HG02884 (cell line): ENCODE data around the gene KLK12.

Source experiments
- ATAC-seq: cut with Tn5 transposase; IDR thresholded peaks from one replicate; pipeline ENCODE4 v1.9.1; 2021; ENCODE audit warnings: mild to moderate bottlenecking, moderate library complexity; ENCODE audit not compliant: unreplicated experiment

Gene KLK12

DNA sequence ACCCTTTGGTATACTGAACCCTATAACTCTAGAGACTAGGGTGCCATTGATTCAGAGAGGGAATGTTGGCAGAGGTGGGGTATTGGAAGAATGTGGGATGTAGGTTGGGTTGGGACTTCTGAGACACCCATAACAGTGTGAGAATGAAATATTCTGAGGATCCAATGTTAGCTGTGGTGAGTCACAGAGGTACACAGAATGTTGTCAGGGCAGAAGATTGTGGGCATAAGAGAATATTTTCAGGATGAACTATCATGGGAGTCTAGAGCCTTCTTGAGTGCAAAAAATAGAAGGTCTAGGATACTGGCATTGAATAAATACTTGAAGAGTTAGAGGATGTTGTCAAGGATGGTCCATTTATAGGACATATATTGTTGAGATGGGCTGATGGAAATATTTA lies 21.1 kb upstream of the KLK12 start:
- no peak for ATAC-seq

DNA sequence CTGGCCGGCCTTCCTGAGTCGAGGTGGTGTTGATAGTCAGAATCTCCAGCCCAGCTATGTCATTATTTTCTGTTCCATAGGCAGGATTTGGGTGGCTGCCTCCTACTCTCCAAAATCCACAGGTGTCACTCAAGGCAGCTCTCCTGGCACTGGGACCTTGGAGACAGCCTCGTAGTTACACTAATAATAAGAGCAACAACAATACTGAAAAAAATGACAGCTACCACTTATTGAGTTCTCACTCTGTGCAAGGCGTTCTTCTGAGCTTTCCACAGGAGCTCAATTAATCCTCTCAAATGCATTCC lies 12.2 kb upstream of the KLK12 start:
- ATAC-seq, result no peak

DNA sequence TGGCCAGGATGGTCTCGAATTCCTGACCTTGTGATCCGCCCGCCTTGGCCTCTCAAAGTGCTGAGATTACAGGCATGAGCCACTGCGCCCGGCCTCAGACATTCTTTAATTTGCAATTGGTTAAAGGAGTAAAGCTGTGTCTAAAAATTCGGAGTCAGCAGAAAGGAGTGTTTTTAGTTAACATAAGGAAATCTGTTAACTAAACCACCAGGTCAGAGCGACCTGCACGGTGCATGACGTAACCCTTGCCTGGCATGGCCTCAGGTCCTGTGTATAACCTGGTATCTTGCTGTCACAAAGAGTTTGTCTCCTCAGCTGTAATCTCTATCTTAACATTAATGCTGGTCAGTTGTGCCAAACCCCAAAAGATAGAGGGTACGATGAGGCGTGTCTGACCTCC lies 9.5 kb upstream of the KLK12 start:
- ATAC-seq, result no peak

DNA sequence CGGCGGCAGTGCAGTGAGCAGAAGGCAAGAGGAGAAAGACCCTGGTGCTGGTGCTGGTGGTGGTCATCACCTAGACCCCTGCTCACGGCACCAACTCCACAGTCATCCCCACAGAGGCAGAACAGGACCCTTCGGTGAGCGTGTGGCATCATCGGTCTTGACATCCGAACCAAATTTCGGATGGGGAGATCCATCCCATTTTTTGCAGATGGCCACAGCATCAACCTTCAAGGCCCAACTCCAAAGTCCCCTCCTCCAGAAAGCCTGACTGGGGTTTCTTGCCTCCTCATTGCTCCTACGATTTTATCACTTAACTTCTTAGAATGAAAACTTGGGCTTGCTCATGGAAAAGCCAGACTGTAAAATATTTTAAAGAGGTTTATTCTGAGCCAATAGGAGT lies 8.7 kb upstream of the KLK12 start:
- ATAC-seq, result no peak

DNA sequence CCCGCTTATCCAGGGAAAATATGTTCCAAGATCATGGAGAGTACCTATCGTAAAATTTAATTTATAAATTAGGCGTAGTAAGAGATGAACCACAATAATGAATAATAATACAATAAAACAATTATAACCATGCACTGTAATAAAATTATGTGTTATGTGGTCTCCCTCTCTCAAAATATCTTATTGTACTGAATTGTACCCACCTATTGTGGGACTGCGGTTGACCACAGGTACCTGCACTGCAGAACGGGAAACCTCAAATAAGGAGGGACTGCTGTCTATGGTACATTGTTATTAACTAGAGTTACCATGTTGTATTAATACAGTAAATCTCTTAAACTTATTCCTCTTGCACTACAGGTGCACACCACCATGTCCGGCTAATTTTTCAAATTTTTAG lies 5.3 kb upstream of the KLK12 start:
- ATAC-seq, result no peak

DNA sequence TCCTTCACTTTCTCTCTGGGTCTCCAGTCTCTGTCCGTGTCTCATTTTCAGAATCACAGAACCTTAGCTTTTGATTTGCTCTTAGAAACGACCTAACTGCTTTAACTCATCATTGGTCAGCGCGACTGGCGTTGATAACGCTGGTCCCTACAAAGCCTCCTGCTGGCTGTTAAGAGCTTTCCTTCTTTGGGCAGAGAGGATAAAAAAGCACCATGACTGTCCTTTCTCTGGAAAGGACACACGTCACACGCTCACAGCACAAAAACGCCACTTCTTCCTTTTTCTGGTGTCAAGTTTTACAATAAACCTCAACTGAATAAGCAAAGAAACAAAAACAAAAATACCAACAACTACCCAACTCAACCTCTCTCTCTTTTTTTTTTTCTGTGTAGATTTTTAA lies 1.7 kb upstream of the KLK12 start:
- no peak for ATAC-seq

DNA sequence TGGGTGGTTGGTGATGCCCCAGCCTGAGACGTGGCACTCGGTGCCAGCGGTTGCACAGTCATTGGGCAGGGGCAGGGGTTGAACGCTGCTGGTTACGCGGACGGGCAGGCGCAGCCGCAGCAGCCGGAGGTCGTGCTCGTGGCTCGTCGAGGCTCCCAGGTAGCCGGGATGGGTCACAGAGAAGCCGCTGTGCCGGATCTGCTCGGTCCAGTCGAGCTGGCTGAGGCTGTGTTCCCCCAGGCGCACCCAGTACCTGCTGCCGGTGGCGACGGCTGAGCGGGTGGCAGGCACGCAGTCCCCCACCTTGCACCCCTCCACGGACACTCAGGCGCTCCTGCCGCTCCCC lies 2.9 kb downstream of the KLK12 start:
- no peak for ATAC-seq

DNA sequence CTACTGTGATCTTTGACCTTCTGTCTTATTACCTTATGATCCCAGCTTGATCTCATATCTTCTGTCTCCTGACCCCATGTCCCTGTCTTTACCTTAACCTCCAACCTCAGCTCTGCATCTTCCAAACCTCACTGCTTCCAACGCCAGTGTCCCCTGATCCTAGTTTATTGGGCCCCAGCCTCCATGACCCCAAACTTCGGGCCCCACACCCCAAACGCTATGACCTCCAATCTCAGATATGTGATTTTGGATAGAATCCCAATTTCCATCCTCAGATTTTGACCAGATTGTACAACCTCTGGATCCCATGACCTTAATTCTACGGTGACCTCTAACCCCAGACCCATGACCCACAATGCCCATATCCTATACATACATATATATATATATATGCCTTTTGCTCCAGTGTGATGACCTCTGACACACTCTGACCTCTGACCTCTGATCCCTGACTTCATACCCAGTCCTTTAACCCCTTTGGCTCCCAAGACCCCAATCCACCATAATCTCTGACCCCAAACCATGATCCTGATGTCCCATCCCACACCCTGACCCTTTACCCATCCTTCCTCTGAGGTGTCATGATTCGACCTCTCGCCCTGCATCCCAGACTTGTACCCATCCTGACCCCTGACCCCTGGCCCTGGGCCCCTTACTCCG lies 3.5 kb downstream of the KLK12 start:
- no peak for ATAC-seq

DNA sequence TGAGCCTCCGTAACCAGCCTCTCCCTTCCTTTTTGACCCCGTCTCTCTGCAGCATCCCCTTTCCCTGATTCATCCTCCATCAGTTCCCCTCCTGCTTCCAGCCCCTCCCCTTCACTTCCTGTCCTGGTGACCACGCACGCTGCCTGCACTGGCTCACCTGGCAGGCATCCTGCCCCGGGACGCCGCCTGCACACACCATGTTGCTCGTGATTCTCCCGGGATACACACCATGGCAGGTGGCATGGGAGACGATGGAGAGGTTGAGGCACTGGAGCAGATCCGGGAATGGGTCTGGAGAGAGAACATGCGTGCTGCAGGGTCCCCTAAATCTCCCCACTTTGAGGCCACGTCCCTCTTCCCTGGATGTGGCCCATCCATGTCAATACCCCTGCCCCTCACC lies 4.2 kb downstream of the KLK12 start:
- ATAC-seq, result no peak

DNA sequence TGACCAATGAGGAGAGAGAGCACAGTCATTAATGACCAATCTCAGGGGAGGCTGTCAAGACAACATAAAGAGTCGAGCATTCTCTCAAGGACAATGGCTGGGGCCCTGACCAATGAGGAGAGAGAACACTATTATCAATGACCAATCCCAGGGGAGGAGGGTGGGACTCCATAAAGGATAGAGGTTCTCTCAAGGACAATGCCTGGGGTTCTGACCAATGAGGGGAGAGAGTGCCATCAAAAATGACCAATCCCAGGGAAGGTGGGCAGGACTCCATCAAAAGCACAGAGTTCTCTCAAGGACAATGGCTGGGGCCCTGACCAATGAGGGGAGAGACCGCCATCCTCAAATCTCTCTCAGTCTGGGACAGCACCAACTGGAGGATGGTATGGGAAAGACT lies 5.1 kb downstream of the KLK12 start:
- no peak for ATAC-seq

DNA sequence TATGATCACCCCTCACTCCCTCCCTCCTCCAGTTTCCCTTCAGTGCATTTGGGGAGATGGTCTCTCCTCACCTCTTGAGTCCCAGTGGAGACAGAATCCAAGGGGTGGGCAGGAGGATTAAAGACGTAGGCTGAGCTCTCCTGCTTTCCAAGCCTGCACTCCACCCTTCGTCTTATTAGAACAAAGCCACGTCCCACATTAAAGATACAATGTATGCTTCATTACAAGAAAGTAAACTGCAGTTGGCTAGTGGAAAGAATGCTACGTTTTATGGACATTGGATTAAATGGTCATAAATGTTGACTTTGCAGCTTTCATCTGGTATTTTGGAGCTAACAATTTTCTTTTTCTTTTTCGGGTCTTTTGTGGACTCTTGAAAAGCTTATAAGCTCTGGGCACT lies 6.9 kb downstream of the KLK12 start:
- ATAC-seq, result no peak

DNA sequence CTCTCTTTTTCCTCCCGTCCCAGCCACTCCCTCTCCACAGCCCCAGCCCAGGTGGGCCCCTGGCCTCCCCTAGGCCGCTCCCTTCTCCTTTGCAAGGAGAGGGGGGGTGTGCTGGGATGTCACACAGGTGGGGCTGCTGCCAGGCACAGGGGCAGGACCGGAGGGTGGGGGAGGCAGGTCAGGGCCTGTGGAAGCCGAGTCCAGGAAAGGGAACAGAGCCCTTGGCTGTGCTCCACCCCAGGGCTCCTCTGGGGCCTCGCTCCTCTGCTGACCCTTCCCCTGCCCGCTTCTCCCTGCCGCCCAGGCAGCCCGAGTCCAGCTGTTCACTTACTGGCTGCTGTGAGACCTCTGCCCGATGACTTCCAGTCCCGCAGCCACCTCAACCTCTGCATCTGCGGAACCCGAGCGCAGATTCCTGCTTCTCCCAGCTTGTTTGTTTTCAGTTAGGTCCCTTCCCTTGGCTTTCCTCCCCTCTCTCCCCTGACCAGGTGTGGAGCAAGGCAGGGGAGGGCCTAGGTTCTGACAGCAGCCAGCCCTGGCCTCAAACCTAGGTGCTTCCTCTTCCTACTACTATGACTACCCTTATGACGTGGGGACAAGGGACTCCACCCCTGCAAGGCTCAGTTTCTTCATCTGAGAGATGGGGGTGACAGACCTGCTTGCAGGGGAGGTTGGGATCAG lies 7.5 kb downstream of the KLK12 start:
- no peak for ATAC-seq

DNA sequence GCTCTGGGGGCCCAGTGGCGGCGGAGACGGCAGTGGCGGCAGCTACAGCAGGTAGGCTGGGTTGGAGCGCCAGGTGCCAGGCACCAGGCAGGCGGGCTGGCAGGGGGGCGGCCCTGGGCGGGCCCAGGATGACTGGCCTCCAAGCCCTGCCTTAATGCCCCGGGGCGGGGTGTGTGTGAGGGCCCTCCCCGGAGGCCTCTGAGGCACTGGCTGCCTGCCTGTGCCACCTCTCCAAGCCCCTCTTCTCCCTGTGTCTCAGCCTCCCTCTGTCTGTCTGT lies 8.3 kb downstream of the KLK12 start, which contains the start of gene KLK11:
Gene KLK11, minus strand, starts transcription at position 63 of the 278 bp plus-strand sequence. CDS start 985 bp downstream, outside the sequence.
- ATAC-seq, result no peak

DNA sequence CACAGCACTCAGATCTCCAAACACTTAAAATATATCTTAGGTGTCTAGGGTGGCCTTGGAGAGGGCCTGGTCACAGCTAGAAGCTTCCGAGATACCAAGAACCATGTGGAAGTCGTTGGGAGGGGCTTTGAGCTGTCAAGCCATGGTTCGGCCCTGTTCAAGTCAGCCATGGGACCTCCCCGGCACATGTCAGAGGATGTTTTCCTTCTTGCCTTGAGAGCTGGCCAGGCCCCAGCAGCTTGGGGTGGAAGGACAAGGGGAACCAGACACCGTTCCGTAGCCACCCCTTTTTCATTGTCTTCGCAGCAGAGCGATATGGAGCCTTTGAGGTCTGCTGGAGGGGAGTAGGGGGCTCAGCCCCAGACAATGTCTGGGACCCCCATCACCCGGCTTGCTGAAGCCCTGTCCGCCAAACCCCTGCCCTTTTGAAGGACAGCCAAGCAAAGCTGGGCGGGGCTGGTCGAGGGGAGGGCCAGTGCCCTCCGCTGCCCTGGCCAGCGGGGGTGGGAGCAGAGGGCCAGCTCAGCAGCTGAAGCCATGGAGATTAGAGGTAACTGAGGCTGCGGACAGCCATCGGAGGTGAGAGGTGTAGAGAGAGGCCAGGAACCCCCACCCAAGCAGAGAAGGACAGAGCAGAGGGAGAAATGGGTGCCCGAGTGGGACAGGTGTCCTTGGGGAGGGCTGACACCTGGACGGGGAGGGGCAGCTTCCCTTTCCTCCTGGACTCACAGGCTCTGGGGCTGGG lies 8.8 kb downstream of the KLK12 start:
- no peak for ATAC-seq

DNA sequence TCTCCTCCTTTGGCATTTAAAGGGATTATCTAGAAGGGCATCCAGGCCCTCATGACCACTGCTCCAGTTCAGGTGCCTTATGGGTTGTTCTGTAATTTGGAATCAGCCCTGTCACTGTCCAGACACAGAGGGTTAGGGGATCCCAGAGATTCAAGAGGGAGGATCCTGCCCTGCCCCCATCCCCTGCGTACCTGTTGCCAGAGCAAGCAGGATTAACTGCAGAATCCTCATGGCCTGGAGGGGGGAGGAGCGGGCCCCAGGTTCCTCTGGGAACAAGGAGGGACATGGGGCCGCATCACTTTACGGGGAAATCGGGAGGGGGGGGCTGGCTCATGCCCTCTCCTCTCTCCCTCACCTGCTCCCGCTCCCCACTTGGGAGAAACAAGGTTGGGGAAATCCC lies 9.4 kb downstream of the KLK12 start:
- ATAC-seq, result no peak

DNA sequence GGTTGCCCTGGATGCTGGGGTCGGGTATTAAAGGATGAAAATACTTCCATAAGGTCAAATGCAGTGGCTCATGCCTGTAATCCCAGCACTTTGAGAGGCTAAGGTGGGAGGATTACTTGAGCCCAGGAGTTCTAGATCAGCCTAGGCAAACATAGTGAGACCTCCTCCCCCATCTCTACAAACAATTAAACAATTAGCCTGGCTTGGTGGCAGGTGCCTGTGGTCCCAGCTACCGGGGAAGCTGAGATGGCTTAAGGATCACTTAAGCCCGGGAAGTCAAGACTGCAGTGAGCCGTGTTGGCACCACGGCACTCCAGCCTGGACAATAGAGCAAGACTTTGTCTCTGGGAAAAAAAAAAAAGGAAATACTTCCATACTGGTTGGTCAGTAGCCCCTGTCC lies 9.9 kb downstream of the KLK12 start:
- no peak for ATAC-seq

DNA sequence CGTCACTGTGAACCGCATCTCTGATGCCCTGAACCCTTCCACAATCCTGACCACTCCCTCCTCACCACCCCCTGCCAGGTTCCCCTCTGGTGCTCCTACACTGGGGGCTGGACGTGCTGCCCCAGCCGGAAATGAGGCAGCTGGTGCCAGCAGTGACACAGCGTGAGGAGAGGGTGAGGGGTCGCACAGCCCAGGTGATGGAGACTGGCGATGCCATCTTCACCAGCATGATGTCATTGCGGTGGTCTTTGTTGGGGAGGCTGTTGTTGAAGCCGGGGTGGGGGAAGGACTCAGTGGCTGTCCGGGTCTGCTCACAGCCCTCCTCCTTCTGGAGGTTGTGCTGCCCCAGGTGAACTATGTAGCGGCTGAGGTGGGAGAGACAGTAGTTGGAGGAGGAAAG lies 10.9 kb downstream of the KLK12 start:
- no peak for ATAC-seq

DNA sequence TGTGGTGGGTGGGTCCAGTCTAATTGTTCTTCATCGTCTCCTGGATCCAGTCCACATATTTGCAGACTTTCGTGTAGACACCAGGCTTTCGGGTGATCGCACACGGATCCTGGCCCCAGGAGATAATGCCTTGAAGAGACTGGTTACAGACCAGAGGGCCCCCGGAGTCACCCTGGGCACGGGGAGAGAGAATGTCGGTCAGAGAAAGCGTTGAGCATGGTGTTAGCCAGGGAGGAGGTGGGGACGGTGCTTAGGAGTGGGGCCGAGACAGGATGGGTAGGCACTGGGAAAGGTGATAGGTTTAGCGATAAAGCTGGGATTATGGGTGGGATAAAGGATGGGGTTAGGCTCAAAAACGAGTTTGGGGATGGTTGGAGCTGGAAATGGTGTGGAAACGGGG lies 12.3 kb downstream of the KLK12 start:
- no peak for ATAC-seq

DNA sequence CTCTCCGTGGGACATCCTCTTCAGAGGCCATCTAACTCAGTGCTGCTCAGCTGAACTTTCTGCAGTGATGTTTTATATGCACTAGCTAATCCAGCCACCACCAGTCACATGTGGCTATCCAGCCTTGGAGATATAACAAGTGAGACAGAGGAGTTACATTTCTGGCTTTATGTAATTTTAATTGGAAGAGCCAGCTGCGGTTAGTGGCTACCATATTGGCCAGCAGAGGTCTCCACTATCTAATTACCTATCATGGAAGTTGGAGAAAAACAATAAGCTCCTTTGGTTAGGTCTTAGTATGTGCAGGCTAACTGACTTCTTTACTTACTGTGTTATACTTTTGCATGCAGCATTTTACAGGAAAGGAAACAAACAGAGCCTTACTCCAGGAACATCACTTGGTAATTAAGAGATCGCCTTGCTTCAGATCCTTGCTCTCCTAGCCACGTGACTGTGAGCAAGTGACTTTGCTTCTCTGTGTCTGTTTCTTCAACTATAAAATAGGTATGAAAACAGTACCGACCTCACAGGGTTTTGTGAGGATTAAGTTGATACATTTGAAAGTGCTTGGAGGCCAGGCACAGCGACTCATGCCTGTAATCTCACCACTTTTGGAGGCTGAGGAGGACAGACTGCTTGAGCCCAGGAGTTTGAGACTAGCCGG lies 13.7 kb downstream of the KLK12 start:
- no peak for ATAC-seq

DNA sequence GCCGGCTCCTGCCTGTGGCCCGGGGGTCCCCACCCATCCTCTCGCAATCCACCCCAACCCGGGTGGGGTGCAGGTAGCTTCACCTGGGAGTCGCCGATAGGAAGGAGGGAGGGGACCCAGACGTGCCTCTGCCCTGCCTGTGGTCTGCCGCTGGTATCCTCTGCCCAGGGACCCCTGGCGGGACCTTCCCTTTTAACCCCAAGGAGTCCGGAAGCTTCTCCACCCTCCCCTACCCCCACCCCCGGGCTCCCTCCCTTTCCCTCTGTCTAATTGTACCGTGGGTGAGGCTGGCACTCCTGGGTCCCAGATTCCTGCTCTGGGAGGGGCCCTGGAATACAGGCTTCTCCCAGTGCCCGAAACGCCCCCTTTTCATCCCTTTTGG lies 15.3 kb downstream of the KLK12 start, which contains the start of gene KLK10:
Gene KLK10, minus strand, starts transcription at position 166 of the 382 bp plus-strand sequence. CDS start 579 bp downstream, outside the sequence.
- no peak for ATAC-seq

DNA sequence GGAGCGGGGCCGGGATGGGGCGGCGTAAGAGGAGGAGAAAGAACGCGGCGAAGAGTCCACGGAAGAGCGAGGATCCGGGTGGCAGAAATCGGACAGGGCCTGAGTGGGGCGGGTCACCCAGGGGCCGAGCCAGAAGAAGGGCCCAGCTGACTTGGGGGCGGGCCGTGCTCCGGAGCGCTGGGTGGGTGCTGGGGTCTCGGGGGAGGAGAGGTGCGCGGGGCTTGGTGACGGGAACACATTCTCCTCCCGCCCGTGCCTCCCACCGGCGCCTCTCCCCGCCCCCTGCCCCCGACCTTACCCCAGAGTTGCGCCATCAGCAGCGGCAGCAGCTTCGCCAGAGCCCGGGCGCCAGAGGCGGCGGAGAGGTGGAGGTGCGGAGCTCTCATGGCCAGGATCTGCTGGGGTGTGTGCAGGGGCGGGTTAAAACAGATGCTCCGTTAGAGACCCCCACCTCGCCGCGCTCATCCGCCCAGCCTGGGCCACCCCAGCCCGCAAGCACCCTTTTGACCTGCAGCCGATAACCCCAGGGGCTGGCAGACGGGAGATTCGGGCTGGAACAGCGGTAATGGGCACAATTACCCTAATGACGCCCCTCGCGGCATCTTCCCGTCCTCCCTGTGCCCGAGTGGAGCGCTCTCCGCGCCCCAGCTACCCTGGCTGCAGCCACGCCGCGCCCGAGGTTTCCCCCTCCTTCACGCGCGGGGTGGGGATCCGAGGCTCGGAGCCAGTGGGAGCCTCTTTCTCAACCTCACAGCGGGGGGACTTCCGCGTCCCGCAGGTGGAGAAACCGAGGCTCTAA lies 15.9 kb downstream of the KLK12 start:
- no peak for ATAC-seq
